GM19035 (cell line): Measurements from ENCODE around the gene KRTAP5-5.
"Not testable (repeated sequence)": the region's sequence is repeated elsewhere in the genome, so short reads cannot be mapped to it uniquely, and the experiment has no call there.

Source experiments
- ATAC-seq: cut with Tn5 transposase; IDR thresholded peaks from one replicate; pipeline ENCODE4 v1.9.1; 2021; ENCODE audit not compliant: unreplicated experiment

KRTAP5-5 gene

DNA sequence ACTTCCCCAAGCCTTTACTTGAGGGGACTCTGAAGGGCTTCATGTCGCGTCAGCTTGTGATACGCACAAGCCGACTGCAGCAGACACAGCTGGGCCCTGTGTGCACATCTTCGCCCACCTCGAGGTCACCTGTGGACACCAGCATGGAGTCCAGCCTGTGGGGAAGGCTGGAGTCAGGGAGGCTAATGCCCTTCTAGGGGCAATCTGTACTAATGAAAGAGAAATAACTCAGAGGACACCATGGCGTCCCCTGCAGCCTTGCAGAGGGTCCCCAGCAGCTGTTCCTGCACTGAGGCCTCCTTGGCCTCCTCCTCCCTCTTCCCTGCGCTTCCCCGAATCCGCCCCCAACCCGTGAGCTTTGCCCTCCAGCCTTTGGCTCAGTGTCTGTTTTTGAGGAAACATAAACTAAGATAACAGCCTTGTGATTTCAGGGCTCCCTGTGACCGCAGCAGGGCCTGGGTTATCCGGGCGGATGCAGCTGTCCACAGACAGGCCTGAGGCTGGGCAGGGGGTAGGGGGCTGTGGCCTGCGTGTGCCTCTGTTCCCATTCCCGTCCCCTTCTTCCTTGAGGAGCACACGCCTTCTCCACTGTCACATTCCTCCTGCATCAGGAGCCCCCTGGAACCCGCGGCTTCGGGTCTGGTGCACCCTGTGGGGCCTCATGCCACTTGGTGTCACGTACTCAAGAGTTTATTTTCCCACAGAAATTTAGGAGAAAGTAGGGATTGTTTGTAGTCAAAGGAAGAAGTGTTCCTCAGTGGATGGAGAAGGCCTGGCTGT, 25.0 kb downstream of the KRTAP5-5 start:
- no peak for ATAC-seq

DNA sequence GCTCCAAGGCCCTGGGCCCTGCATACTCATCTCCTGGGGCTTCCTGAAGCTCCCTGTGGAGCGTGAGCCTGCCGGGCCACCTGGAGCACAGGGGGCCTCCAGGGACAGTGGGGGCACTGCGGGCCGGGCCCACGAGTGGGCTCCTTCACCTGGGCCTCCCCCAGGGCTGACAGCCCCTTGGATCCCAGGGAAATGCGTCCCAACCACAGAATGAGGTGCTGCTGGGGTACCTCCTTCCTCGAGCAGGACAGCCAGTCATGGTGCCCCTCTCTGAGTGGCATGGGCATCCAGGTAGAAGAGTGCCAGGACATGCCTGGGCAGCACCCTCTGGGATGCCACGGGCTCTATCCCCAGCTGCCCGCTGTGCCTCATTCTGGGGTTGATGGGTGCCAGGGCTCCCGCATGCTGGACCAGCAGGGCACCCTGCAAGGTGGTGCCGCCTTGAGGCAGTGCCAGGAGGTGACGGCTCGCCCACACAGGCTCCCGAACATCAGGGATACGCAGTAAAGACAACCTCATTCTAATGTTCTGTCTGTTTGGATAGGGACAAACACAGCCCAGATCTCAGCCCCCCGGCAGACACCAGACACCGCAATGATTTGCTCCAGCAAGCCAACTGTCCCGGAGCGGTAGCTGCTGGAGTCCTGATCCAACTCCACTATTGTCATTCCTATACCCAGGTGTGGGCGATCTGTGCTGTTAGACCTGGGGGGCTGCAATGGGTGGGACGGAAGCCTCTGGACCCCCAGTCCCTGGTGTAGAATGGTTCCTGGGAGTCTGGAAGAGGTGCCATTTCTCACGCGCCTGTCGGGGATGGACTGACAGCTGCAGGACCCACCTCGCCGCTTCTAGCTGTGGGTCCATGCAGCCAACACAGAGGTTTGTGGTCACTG, 25.8 kb downstream of the KRTAP5-5 start:
- no peak for ATAC-seq

DNA sequence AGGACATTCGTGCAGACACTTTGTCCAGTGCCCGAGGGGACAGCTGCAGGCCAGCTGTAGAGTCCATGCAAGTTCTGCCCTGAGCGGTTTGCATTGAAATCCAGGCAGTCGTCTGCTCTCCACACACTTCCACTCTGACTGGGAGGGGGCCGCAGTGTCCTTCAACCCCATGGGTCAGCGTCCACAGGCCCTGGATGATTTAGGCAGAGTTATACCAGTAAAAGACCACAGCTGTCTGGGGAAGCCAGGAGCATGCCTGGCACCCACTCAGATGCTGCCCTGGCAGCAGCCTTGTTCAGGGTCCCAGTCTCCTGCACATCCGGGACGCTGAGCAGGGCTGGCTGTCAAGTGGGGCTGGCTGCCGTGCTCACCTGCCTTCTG, 26.5 kb downstream of the KRTAP5-5 start:
- ATAC-seq, result no peak

DNA sequence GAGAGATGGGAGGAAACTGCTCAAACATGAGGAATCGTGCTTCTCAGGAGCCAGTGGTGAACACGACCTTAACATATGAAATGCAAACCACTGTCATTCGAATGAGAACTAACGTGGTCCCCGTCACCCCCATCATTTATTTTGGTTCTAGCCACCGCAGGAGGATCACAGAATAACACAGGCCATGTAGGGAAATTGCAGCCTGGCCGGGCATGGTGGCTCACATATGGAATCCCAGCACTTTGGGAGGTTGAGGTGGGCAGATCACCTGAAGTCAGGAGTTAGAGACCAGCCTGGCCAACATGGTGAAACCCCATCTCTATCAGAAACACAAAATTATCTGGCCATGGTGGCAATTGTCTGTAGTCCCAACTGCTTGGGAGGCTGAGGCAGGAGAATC, 27.1 kb downstream of the KRTAP5-5 start:
- no peak for ATAC-seq

DNA sequence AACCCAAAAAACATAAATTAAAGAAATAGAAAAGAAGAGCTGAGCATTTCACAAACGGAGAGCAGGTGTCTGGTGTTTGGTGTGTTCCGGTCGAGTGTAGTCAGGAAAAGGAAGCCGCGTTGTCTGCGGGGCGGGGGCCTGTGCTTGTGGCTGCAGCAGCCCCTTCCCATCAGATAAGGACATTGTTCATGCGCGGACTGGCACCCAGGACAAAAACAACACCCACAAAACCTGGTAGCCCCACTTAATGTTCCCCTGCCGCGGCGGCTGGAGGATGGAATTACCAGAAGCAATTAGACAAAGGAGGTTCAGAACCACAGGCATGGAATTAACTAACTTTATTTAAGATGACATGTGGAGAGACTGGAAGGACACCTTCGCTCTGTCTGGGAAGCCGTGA, 29.9 kb downstream of the KRTAP5-5 start:
- ATAC-seq, result no peak

DNA sequence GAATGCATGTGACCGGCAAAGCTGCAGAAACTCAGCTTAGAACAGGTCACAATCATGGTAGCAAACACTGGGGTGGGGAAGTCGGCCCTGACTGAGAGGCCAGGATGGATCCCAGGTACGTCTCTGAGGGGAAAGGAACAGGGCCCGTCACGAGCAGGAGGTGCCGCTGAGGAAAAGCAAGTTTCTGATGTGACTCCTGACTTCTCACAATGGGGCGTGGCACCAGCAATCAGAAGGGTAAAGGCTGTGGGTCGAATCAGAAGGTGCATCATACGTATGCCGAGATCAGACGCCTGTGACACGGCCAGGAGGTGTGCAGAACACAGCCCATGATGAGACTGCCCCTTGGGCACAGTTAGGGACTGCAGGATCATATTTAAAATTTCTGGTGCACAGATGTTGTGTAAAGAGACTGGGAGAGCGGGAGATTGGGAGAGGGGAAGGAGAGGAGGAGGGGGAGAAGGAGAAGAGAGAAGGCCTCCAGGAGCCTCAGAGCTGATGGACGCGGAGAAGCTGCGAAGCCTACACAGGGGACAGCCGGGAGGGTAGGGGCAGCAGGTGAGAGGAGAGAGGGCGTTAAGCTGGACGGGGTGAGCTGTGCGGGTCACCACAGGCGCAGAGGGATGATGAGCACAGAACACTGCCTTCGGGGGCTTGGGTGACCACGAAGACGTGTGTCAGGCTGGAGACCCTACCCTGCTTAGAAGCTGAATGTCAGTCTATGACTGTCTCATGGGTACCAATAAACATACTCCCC, 30.7 kb downstream of the KRTAP5-5 start:
- no peak for ATAC-seq

DNA sequence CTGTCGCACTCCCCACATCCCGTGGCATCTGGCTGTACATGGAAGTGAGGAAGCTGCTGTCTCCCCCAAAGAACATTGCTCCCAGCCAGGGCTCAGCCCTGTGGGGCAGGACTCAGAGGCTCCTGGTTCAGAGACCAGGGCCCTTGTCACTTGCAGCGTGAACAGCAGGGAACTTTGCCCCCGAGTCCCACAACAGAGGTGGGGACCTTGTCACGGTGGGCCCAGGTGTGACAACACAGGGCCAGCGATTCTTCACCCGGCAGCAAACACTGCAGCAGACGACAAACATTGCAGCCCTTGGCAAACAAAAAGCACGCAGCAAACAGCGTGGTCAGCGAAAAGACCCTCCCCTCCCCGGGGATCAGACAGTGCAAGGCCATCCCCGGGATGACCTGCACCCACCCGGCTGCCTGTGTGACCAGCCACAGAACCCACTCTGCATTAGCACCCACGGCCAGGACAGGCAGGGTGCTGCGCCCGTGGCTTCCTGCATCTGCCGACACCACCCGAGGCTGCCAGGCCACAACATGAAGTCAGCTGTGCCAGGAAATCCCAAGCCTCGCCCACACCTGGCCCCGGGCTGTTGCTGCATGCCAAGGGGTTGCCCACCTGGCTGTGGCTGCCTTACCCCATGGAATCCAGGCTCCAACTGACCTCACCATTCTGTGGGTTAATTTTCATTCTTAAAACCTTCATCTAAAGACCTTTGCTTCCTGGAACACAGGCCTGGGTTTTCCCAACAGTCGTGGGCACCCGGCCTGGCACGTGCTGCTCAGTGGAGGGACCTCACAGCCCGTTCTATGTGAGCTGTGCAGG, 32.1 kb downstream of the KRTAP5-5 start:
- ATAC-seq, result not testable (repeated sequence)

DNA sequence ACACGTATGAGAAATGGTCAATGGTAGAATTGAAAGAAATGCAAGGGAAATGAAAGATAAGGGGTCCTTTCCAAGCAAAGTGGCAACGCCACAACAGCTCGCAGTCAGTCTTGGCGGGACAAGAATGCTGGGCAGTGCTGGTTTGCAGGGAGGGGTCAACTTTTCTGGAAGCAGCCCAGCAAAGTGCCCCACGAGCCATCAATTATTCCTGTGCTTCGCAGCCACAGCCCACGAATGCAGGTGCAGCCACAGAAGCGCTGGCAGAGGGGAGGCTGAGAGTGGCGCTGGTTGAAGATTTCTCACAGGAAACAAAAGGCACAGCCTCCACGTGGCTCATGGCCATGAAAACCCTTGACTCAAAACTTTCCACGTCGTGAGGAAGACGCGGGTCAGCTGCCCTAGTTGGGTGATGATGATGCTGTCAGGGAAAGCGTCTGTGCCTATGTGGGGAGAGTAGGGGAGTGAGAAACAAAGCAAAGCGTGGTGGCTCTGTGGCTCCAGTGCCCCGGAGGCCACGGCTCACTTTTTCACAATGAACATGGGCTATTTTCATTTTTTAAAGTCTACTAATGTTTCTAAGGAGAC, 33.2 kb downstream of the KRTAP5-5 start:
- not testable (repeated sequence) for ATAC-seq

DNA sequence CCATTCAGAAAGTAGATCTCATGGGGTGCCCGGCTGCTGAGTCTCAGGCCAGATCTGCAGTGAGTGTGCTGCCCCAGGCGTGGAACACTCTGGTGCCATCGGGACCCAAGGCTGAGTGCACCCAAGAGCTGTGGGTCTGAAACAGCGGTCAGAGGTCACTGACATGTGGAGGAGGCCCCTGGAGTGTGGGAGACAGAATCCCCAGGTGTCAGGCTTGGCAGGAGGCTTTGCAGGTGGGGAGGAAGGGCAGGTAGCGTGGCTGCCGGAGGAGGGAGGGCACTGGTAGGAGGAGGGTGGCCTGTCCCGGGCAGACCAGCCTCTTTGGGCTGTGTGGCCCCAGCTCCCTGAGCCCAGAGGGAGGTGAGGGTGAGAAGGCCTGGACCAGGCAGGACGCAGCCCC, 35.7 kb downstream of the KRTAP5-5 start:
- ATAC-seq, result no peak

DNA sequence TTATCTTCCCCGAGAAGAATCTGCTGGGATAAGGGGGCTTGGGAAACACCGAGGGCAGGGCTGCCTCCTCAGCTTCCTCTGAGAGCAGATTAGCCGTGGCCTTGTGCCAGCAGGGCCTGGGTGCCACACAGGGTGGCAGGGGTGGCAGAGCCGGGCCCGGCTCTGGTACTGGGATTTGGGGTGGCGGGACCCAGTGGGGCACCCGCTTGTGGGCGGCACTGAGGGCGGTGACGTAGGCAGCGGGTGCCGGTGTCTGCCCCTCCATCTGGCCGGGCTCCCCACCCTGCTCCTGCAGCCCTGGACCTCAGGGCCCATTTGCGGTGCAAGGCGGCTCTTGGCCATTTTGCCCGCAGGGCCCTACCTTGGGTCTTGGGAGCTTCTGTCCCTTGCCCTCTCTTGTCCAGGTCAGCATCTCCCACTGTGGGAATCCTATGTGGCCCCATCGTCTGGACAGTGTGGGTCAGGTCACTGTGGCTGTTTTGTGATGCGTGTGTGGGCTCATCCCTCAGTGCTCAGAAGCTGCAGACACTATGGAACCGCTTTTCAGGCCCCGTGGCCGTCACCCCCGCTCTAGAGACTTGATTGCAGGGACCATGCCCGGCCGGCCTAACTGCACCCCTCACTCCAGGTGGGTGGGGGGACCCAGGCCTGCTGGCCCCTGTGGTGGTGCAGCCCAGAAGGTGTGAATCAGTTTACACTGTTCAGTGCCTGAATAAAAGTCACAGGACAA, 37.7 kb downstream of the KRTAP5-5 start:
- ATAC-seq, result no peak

DNA sequence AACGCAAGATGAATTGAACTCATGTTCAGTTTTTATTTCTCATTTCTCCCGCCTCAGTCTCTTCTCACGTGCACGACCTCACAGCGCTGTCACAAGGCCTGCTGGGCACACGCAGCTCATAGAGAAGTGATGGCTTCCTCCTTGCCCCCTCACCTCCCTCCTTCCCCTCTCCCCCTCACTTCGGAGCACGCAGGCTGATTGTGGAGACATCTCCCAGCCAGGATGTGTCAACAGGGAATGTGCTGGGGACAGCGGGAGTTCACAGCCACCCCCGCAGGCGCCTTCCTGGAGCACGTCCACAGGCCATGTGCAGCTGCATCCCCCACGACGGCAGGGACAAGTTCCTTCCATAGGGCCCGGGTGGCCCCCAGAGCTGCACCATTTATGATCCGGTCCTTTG, 38.3 kb downstream of the KRTAP5-5 start:
- no peak for ATAC-seq

DNA sequence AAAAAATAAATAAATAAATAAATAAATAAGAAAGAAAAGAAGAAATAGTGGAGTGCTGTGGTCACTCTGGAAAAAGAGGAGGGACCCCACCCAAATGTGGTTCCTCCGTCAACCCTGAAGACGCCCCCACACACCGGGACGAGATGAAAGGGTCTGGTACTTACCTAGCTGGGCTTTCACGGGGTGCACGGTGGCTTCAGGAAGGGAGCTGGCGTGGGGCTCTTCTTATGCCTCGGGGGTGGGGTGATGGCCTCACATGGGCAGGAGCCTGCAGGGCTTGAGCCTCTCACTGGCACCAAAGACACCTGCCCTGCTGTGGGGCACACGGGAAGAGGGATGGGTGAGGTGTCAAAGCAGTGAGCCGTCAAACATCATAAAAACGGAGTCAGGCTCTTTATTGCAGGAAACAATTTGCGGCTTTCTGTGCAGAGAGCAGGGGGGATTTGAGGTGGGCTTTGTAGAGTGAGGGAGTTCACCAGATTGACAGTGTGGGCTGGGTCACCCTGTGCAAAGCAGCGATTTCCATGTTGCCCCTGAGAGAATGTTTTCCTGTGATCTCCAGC, 39.4 kb downstream of the KRTAP5-5 start:
- no peak for ATAC-seq

DNA sequence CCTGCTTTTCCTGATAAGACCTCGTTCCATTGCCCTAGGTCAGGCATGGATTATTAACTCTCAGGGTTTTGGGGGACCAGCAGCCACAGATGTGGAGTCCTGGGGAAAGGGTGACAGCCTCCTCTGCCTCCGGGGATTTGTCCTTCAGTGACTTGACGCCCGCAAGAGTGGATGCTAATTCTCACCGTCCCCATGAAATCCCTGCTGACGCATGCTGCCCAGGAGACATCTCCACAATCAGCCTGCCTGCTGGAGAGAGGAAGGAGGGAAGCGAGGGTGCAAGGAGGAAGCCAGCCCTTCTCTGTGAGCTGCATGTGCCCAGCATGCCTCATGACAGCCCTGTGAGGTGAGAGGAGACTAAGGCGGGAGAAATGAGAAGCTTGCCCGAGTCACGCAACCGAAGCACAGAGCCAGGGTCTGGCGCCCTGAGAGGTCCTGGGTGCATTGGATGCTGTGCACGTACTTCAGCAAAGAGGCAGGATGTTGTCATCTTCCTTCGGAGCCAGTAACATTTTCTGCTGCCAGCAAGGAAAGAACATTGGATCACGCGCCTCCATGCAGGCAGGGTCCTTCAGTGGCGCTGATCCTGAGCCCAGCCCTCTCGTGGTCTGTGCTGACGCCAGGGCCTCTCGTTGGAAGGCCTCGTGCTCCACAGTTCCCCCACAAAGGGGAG, 40.1 kb downstream of the KRTAP5-5 start:
- no peak for ATAC-seq

DNA sequence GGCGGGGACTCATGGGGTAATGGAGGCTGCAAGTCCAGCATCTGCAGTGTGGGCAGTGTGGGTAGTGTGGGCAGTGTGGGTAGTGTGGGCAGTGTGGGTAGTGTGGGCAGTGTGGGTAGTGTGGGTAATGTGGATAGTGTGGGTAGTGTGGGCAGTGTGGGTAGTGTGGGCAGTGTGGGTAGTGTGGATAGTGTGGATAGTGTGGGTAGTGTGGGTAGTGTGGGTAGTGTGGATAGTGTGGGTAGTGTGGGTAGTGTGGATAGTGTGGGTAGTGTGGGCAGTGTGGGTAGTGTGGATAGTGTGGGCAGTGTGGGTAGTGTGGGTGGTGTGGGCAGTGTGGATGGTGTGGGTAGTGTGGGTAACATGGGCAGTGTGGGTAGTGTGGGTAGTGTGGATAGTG, 40.9 kb downstream of the KRTAP5-5 start:
- not testable (repeated sequence) for ATAC-seq

DNA sequence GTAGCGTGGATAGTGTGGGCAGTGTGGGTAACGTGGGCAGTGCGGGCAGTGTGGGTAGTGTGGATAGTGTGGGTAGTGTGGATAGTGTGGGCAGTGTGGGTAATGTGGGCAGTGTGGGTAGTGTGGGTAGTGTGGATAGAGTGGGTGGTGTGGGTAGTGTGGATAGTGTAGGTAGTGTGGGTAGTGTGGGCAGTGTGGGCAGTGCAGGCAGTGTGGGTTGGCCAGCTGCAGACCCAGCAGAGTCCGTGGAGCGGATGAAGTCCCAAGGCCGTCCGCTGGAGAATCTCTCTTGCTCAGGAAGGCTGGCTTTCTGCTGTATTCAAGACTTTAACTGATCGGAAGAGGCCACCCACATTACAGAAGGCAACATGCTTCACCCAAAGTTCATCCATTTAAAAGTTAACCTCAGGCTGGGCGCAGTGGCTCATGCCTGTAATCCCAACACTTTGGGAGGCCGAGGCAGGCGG, 41.4 kb downstream of the KRTAP5-5 start:
- no peak for ATAC-seq

DNA sequence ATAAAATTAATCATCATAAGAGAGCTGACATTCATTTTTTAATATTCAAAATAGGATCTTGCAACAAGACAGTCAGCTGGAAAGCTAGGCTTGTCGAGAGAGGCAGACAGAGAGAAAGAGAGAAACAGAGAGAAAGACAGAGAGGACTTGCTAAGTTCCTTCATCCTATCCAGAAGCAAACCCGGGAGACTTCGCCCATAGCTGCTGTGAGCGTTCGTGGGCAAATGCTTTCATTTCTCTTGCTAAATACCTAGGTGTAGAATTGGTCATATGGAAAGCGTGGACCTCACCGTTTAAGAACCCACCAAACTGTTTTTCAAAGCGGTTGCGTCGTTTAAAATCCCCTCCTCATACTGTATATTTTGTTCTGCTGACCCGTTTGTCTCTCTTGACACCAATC, 42.1 kb downstream of the KRTAP5-5 start:
- ATAC-seq, result no peak

DNA sequence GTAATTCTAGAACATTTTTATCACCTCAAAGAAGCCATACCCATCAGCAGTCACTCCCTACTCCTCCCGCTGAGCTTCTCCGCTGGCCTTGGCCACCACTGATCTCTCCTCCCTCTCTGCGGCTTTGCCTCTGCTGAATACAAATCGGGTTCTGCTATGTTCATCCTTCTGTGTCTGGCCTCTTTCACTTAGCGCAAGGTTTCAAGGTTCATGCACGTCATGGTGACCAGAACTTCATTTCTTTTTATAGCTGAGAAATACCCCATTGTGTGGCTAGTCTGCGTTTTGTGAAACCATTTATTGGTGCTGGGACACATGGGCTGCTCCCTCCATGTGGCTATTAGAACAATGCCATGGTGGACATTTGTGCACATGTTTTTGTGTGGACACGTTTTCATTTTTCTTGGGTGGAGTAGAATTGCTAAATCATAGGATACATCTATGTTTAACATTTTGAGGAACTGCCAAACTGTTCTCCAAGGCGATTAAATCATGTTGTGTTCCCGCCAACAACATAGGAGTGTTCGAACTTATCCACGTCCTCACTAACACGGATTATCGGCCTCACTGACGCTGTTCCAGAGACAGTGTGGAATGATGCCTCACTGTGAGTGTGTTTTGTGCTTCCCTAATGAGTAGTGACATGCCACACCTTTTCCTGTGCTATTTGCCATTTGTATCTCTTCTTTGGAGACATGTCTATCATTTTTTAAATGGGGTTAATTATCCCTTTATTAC, 43.2 kb downstream of the KRTAP5-5 start:
- no peak for ATAC-seq
